Vagina (tissue), 2 donors: ENCODE data around the gene ZNF385A.

ENCODE experiments used
- CTCF ChIP-seq, 3 experiments: fragments of 450-650 bp in 2 of 3; fragments of 200-600 bp in 1 of 3; sonication (generic) in 1 of 3; IDR thresholded peaks; one replicate each; pipeline ENCODE4 v1.5.1; 2017 to 2019; ENCODE audit warnings: antibody characterized with exemption in 3 of 3, mild to moderate bottlenecking in 2 of 3, moderate library complexity in 2 of 3
- POLR2A ChIP-seq, 2 donors: fragments of 450-650 bp; IDR thresholded peaks; one replicate each; pipeline ENCODE4 v1.6.1; 2017; ENCODE audit warnings: antibody characterized with exemption in 2 of 2, mild to moderate bottlenecking in 2 of 2, moderate library complexity in 2 of 2
- POLR2AphosphoS5 ChIP-seq, 2 donors: sonication (generic); formaldehyde crosslinking; IDR thresholded peaks; one replicate each; pipeline ENCODE4 v1.9.0; 2017; ENCODE audit warnings: antibody characterized with exemption in 2 of 2, mild to moderate bottlenecking in 2 of 2, low read depth in 1 of 2; ENCODE audit not compliant: insufficient read depth in 1 of 2

DNA sequence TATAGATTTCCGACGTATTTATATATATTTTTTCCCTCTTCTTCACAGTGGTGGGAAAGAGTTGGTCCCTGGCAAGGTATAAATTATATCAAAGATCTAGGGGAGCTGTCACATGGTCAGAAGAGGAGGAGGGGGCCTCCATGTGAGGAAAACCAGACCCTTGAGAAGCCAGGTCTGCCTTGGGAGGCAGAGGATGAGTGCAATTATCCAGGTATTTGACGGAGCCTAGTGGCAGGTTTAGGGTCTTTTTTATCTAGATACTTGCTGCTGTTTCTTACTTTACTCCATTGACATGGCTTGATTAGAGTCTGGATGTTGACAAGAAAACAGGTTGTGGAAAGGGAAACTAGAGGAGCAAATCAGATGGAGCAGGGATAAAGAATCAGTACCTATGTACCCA lies 54.1 kb downstream of the ZNF385A start:
- no peak for TF ChIP-seq CTCF (IDR thresholded peaks at IDR 0.05)
- no peak for TF ChIP-seq POLR2A (IDR thresholded peaks at IDR 0.05)
- TF ChIP-seq POLR2AphosphoS5 (IDR thresholded peaks at IDR 0.05; ENCODE audit: insufficient read depth in 1 of 2, low read depth in 1 of 2) = no peak
